ENCODE results near the gene HBA2.
"Not testable (repeated sequence)": the region's sequence is repeated elsewhere in the genome, so short reads cannot be mapped to it uniquely, and the experiment has no call there.

HBA2 gene

GRCh38 chr16:172374-172941, at the start of gene HBA2:
Gene HBA2 (plus strand): TSS chr16:172876. CDS start chr16:172913, 37 bp downstream.
- H3K4me3 ChIP-seq (ENCODE audit: low read depth, low read length): not testable (repeated sequence)

- H3K4me3 ChIP-seq (ENCODE audit: low read depth, low read length): not testable (repeated sequence)
These were observed 48.9 kb upstream of the HBA2 start for GRCh38 chr16:123558-124350.

GRCh38 chr16:125011-125410, 47.7 kb upstream of the HBA2 start:
- no peak overlapping the region for H3K4me3 ChIP-seq (ENCODE audit: low read depth, low read length)
- no peak for TF ChIP-seq CTCF (IDR thresholded peaks at IDR 0.05; ENCODE audit: borderline replicate concordance, insufficient read depth, low read depth, low read length)

GRCh38 chr16:129075-129474, 43.6 kb upstream of the HBA2 start:
- no peak for TF ChIP-seq CTCF (IDR thresholded peaks at IDR 0.05; ENCODE audit: borderline replicate concordance, insufficient read depth, low read depth, low read length)
- H3K4me3 ChIP-seq (ENCODE audit: low read depth, low read length): no peak overlapping the region

- no peak for TF ChIP-seq CTCF (IDR thresholded peaks at IDR 0.05; ENCODE audit: borderline replicate concordance, insufficient read depth, low read depth, low read length)
- H3K4me3 ChIP-seq (ENCODE audit: low read depth, low read length): no peak overlapping the region
These were observed 42.0 kb upstream of the HBA2 start for GRCh38 chr16:130533-131173.

GRCh38 chr16:132120-132519, 40.6 kb upstream of the HBA2 start:
- no peak for TF ChIP-seq CTCF (IDR thresholded peaks at IDR 0.05; ENCODE audit: borderline replicate concordance, insufficient read depth, low read depth, low read length)

GRCh38 chr16:133716-134115, 39.0 kb upstream of the HBA2 start:
- TF ChIP-seq CTCF (IDR thresholded peaks at IDR 0.05; ENCODE audit: borderline replicate concordance, insufficient read depth, low read depth, low read length): no peak
- no peak overlapping the region for H3K4me3 ChIP-seq (ENCODE audit: low read depth, low read length)

More at GRCh38 chr16:132120-132519, 40.6 kb upstream of the HBA2 start:
- no peak overlapping the region for H3K4me3 ChIP-seq (ENCODE audit: low read depth, low read length)

- peak overlapping the region; percentile 76 for H3K4me3 ChIP-seq (ENCODE audit: low read depth, low read length)
- TF ChIP-seq CTCF (IDR thresholded peaks at IDR 0.05; ENCODE audit: borderline replicate concordance, insufficient read depth, low read depth, low read length): no peak
These were observed 34.6 kb upstream of the HBA2 start for GRCh38 chr16:138049-138417.
